DND-41 (cell line): ENCODE data around the gene SENP6.

ENCODE experiments used
- EZH2 ChIP-seq: IDR thresholded peaks from 3 replicates; pipeline ENCODE4 v1.6.1; 2012; ENCODE audit warnings: borderline replicate concordance, low read depth, mild to moderate bottlenecking, moderate library complexity, low read length, inconsistent platforms; ENCODE audit not compliant: severe bottlenecking
- TF ChIP-seq, protein P1 (sequence below): IDR thresholded peaks from 2 replicates; pipeline ENCODE4 v1.5.1; 2012; ENCODE audit warnings: borderline replicate concordance, low read length, moderate library complexity, mild to moderate bottlenecking; ENCODE audit not compliant: poor library complexity, severe bottlenecking; ENCODE audit errors: extremely low read depth

DNA sequence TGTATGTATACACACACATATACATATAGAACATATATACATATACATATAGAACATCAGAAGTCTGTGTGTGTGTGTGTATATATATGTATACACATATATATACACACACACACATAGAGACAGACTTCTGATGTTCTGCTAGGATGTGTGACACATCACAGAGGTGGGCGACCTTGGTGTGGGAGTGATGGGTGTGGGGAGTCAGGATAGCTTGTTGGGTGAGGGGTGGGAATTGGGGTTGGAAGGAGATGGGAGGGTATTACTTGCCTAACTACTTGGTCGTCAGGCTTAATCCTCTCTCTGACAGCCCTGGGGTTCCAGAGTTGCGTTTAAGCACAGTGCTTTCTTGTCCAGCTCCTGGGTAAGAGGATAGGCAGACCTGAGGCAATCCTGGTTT, 155.6 kb downstream of the SENP6 start:
- TF ChIP-seq, protein P1, sequence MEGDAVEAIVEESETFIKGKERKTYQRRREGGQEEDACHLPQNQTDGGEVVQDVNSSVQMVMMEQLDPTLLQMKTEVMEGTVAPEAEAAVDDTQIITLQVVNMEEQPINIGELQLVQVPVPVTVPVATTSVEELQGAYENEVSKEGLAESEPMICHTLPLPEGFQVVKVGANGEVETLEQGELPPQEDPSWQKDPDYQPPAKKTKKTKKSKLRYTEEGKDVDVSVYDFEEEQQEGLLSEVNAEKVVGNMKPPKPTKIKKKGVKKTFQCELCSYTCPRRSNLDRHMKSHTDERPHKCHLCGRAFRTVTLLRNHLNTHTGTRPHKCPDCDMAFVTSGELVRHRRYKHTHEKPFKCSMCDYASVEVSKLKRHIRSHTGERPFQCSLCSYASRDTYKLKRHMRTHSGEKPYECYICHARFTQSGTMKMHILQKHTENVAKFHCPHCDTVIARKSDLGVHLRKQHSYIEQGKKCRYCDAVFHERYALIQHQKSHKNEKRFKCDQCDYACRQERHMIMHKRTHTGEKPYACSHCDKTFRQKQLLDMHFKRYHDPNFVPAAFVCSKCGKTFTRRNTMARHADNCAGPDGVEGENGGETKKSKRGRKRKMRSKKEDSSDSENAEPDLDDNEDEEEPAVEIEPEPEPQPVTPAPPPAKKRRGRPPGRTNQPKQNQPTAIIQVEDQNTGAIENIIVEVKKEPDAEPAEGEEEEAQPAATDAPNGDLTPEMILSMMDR, result no peak
- no peak for TF ChIP-seq EZH2
